ENCODE data around the gene SNU13.
"Not testable (repeated sequence)": the region's sequence is repeated elsewhere in the genome, so short reads cannot be mapped to it uniquely, and the experiment has no call there.

The SNU13 gene

DNA sequence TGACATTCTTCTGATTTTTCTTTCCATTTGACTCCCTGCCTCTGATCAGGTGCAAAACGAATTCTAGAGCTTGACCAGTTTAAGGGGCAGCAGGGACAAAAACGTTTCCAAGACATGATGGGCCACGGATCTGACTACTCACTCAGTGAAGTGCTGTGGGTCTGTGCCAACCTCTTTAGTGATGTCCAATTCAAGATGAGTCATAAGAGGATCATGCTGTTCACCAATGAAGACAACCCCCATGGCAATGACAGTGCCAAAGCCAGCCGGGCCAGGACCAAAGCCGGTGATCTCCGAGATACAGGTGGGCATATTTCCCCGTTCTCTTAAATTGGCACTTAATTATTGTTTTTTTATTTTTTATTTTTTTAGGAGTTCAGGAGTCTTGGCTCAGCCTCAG, 52.2 kb downstream of the SNU13 start:
- DNase-seq (ENCODE audit: low spot score) = no peak
- TF ChIP-seq, protein P1, sequence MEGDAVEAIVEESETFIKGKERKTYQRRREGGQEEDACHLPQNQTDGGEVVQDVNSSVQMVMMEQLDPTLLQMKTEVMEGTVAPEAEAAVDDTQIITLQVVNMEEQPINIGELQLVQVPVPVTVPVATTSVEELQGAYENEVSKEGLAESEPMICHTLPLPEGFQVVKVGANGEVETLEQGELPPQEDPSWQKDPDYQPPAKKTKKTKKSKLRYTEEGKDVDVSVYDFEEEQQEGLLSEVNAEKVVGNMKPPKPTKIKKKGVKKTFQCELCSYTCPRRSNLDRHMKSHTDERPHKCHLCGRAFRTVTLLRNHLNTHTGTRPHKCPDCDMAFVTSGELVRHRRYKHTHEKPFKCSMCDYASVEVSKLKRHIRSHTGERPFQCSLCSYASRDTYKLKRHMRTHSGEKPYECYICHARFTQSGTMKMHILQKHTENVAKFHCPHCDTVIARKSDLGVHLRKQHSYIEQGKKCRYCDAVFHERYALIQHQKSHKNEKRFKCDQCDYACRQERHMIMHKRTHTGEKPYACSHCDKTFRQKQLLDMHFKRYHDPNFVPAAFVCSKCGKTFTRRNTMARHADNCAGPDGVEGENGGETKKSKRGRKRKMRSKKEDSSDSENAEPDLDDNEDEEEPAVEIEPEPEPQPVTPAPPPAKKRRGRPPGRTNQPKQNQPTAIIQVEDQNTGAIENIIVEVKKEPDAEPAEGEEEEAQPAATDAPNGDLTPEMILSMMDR (IDR thresholded peaks at IDR 0.05; ENCODE audit: extremely low read depth, insufficient read depth, missing control alignments) = no peak
- in situ Hi-C loops (cut with MboI; ENCODE audit: low pct_unique_long_range_greater_than_20kb, low sequenced_read_pairs, unreplicated experiment) = no loop called here

DNA sequence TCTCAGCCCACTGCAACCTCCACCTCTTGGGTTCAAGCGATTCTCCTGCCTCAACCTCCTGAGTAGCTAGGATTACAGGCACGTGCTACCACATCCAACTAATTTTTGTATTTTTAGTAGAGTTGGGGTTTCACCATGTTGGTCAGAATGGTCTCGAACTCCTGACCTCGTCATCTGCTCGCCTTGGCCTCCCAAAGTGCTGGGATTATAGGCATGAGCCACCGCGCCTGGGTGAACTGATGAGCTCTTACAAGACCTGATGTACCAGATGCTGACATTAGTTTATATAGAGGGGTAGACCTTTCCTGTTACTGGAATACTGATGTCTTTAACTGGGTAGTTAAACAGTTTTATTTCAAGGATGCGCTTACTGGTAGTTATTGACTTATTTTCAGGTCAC, 54.1 kb downstream of the SNU13 start:
- in situ Hi-C loops (cut with MboI; ENCODE audit: low pct_unique_long_range_greater_than_20kb, low sequenced_read_pairs, unreplicated experiment); DNase-seq (ENCODE audit: low spot score): not testable (repeated sequence)

DNA sequence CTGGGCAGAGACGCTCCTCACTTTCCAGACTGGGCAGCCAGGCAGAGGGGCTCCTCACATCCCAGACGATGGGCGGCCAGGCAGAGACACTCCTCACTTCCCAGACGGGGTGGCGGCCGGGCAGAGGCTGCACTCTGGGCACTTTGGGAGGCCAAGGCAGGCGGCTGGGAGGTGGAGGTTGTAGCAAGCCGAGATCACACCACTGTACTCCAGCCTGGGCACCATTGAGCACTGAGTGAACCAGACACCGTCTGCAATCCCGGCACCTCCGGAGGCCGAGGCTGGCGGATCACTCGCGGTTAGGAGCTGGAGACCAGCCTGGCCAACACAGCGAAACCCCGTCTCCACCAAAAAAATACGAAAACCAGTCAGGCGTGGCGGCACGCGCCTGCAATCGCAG, 57.1 kb downstream of the SNU13 start:
- in situ Hi-C loops (cut with MboI; ENCODE audit: low pct_unique_long_range_greater_than_20kb, low sequenced_read_pairs, unreplicated experiment); DNase-seq (ENCODE audit: low spot score): not testable (repeated sequence)

DNA sequence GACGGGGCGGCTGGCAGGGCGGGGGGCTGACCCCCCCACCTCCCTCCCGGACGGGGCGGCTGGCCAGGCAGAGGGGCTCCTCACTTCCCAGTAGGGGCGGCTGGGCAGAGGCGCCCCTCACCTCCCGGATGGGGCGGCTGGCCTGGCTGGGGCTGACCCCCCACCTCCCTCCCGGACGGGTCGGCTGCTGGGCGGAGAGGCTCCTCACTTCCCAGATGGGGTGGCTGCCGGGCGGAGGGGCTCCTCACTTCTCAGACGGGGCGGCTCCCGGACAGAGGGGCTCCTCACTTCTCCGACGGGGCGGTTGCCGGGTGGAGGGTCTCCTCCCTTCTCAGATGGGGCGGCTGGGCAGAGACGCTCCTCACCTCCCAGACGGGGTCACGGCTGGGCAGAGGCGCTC, 57.6 kb downstream of the SNU13 start:
- DNase-seq (ENCODE audit: low spot score); in situ Hi-C loops (cut with MboI; ENCODE audit: low pct_unique_long_range_greater_than_20kb, low sequenced_read_pairs, unreplicated experiment): not testable (repeated sequence)

DNA sequence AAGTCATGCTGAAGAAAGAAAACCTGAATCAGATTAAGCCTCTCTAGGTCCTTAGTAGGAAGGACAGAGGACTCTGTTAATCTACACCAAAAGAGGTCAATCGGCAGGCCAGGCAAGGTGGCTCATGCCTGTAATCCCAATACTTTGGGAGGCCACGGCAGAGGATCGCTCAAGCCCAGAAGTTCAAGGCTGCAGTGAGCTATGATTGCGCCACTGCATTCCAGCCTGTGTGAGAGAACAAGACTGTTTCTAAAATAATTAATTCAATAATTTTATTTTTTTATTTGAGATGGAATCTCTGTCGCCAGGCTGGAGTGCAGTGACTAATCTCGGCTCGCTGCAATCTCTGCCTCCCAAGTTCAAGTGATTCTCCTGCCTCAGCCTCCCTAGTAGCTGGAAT, 63.1 kb downstream of the SNU13 start:
- no peak for DNase-seq (ENCODE audit: low spot score)
- in situ Hi-C loops (cut with MboI; ENCODE audit: low pct_unique_long_range_greater_than_20kb, low sequenced_read_pairs, unreplicated experiment) = no loop called here
- TF ChIP-seq, protein P1 (IDR thresholded peaks at IDR 0.05; ENCODE audit: extremely low read depth, insufficient read depth, missing control alignments) = no peak

Data from GM13977 (cell line).